Placental epithelial cell (primary cell): ENCODE data around the gene CEBPG. TPM values are rescaled to one million over a fixed set of nuclear protein-coding genes. Genes with fewer than 3 reads are reported as not detected.

Source experiments
- total RNA-seq: library from RNA; depleted of rRNA; stranded (reverse); fragments of >200 nt; gene quantifications from 2 replicates; pipeline ENCODE4 v1.2.3, GENCODE V29; 2012

Gene CEBPG
- total RNA-seq: 14.1 and 20.0 TPM in 2 replicates

GRCh38 chr19:33373453-33374235, at the start of gene CEBPG:
Gene CEBPG, plus strand, starts transcription at chr19:33373709. Its CDS starts 5,531 bp downstream, at chr19:33379240.

Other genes starting within 250 kb of the CEBPG start
- gene WDR88, start 241.6 kb upstream of the CEBPG start, total RNA-seq: not detected in 2 replicates
- 10.8 and 14.5 TPM in 2 replicates for gene LRP3, start 179.4 kb upstream of the CEBPG start, total RNA-seq
- gene SLC7A10, start 147.9 kb upstream of the CEBPG start, total RNA-seq: not detected in 2 replicates
- gene CEBPA, start 71.2 kb upstream of the CEBPG start, total RNA-seq: 2.7 and 12.6 TPM in 2 replicates
- 41.2 and 63.9 TPM in 2 replicates for gene PEPD, start 148.1 kb downstream of the CEBPG start, total RNA-seq
- under 0.01 and 0.11 TPM in 2 replicates for gene CHST8, start 248.2 kb downstream of the CEBPG start, total RNA-seq